Activated T-cell treated with anti-CD3 and anti-CD28 coated beads, Interleukin-2, amount 50 U/mL, for 72 hours (primary cell): ENCODE measurements around the gene ANTXR1. TPM values are rescaled to one million over a fixed set of nuclear protein-coding genes. Genes with fewer than 3 reads are reported as not detected.

Experiments
- ATAC-seq, 2 donors: fragments of 150-1000 bp; cut with Tn5 transposase; replicated peaks in 1 of 2; 2 replicates each; pipeline ENCODE4 v1.10.0; 2021; ENCODE audit warnings: moderate library complexity in 2 of 2, mild to moderate bottlenecking in 1 of 2
- DNase-seq, 2 donors: peaks; one replicate each; pipeline ENCODE4 v3.0.0; 2021 to 2022; ENCODE audit warnings: mixed read lengths in 1 of 2
- H3K27ac Mint-ChIP-seq: one replicate; pipeline ENCODE4 v1.8.0; 2022; ENCODE audit warnings: mild to moderate bottlenecking, moderate library complexity, mixed read lengths
- H3K27me3 Mint-ChIP-seq: one replicate; pipeline ENCODE4 v1.8.0; 2022; ENCODE audit warnings: low read depth, mixed read lengths
- H3K36me3 Mint-ChIP-seq, 2 donors: one replicate each; pipeline ENCODE4 v1.8.0; 2022; ENCODE audit warnings: mixed read lengths in 2 of 2, mild to moderate bottlenecking in 1 of 2; ENCODE audit not compliant: insufficient read depth in 2 of 2
- H3K4me1 Mint-ChIP-seq: one replicate; pipeline ENCODE4 v1.8.0; 2022; ENCODE audit warnings: low read depth, mixed read lengths
- H3K4me3 Mint-ChIP-seq, 2 donors: one replicate each; pipeline ENCODE4 v1.8.0; 2022; ENCODE audit warnings: mild to moderate bottlenecking in 2 of 2, mixed read lengths in 2 of 2, moderate library complexity in 2 of 2
- H3K9me3 Mint-ChIP-seq, 2 donors: one replicate each; pipeline ENCODE4 v1.8.0; 2022; ENCODE audit warnings: mixed read lengths in 2 of 2
- total RNA-seq, 2 donors: library from RNA; stranded (reverse); gene quantifications; one replicate each; pipeline ENCODE4 v1.2.3, GENCODE V29; 2022

The ANTXR1 gene
- total RNA-seq, 2 donors from 2014 or later: not detected

DNA sequence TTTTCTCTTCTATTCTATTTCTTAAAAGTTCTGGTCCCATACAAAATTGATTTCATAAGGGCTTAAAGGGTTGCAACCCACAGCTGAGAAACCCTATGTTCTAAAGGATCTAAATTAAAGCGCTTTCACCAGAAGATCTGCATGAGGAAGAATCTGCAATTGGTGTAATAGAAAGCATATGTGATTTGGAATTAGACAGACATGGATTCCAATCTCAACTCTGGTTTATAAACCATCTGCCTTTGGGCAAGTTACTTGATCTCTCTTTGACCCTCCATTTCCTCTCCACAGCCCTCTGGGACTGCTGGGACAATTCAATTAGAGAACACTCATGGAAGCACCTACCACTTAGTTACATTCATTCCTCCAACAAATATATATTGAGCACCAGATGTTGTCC is 178.7 kb downstream of the ANTXR1 start:
- Mint-ChIP-seq H3K4me1 (no peaks in the 10 kb centered on the region), H3K36me3 (no peaks in the 10 kb centered on the region), H3K9me3 (no peaks in the 10 kb centered on the region), H3K27ac (no peak overlapping the region), H3K27me3 (peaks cover 44% of the 10 kb centered on the region), H3K4me3 (no peak overlapping the region)
- DNase-seq: no peak
- ATAC-seq: no peak

DNA sequence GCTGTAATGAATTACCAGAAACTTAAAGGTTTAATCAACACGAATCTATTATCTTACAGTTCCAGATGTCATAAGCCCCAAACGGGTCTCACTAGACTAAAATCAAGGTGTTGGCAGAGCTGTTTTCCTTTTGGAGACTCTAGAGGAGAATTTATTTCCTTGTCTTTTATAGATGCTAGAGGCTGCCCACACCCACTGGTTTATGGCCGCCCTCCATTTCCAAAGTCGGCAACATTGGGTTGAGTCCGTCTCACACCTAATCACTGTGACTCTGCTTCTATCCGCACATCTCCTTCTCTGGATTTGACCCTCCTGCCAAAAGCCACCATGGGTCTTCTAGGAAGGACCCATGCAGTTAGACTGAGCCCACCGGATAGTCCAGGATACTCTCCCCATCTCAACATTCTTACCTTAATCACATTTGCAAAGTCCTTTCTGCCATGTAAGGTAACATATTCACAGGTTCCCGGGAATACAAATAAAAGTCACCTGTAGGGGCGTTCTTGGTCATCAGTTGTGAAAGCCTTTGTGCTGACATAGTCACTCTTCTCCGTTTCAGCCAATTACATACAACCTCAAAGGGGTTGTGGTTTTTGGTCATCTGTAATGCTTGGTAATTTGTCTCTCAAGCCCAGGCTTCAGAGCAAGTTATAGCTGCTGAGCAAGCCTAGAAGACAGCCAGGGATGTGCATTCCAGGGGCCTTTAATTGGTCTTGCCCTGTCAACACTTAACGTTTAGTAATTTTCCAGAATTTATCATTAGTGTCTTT is 179.4 kb downstream of the ANTXR1 start:
- no peak overlapping the region for H3K4me3 Mint-ChIP-seq
- H3K4me1 Mint-ChIP-seq: no peaks in the 10 kb centered on the region
- no peaks in the 10 kb centered on the region for H3K9me3 Mint-ChIP-seq
- H3K36me3 Mint-ChIP-seq: no peaks in the 10 kb centered on the region
- H3K27ac Mint-ChIP-seq: no peak overlapping the region
- no peak for DNase-seq
- no peak for ATAC-seq
- H3K27me3 Mint-ChIP-seq: peaks cover 44% of the 10 kb centered on the region

DNA sequence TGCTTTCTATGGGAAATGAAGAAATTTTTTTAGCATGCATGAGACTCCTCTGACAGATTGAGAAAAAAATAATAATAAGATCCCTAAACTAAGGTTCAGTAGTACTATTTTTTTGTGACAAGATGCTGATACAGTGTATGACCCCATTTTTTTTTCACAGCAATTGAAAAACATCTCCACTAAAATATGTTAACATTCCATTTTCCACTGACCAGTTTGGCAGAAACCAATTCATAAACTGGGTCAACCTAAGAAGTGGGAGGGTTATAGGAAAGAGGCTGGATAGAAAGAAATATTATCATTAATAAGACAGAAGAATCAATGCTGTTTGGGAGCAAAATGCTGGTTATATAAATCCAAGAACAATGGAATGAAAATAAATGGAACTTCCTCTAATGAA is 182.7 kb downstream of the ANTXR1 start:
- Mint-ChIP-seq H3K9me3 (no peaks in the 10 kb centered on the region), H3K27me3 (peaks cover 22% of the 10 kb centered on the region)

DNA sequence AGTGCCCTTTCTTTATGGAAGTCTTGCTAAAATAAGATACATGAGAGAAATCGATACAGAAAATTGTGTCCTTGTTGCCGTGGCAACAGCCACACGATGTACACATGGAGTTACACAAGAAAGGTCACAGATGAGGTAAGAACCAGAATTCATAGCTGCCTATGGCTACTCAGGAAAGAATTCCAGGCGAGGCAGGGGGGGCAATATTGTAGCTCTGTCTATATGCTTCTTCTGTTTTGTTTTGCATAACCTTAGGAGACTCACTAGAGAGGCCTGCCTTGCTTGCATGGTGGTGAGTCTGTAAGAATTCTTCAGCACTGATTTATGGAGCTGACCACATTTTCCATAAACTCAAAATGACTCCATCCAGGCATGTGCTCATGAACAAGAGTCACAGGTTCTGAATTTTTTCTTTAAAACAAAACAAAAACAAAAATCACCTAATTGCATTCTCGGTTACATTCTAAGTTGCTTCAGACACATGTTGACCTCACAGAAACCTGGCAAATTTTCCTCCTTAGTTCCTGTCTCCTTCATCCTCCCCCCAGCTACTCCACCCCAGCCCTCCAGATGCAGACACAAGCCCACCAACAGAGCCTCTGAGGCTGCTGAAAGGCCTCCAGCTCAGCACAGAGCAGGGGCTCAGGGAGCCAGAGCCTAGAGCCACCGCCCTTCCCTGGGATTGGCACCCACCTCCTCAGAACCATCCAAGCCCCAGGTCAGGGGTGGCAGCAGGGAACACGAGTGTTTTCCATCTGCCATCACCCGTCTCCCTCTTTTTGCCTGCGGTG is 183.5 kb downstream of the ANTXR1 start:
- DNase-seq: no peak
- H3K36me3 Mint-ChIP-seq: no peaks in the 10 kb centered on the region

More for the DNA sequence above, 182.7 kb downstream of the ANTXR1 start:
- ATAC-seq (no peak), DNase-seq (no peak)
- H3K27ac Mint-ChIP-seq: no peak overlapping the region
- no peaks in the 10 kb centered on the region for H3K4me1 Mint-ChIP-seq
- H3K4me3 Mint-ChIP-seq: no peak overlapping the region
- H3K36me3 Mint-ChIP-seq: no peaks in the 10 kb centered on the region

DNA sequence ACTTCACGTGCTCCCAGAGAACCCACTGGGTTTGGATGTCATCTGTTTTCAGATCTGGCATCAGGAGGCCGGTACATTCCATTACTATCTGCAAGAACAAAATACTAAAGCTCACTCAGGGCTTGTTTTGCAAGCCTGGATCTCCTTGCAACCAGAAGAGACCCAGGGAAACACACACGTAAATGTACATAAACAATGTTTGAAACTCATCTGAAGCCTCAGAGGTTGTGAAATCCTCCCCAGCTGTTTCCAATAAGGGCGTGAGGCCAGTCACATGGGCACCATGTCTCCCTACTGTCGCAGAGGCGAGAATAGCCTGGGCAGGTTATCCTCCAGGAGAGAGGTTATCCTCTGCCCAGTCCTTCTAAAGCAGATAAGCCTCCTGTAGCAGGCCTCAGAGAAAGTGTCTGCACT is 187.1 kb downstream of the ANTXR1 start:
- Mint-ChIP-seq H3K4me1 (no peaks in the 10 kb centered on the region), H3K27ac (no peak overlapping the region)

More for the DNA sequence above, 183.5 kb downstream of the ANTXR1 start:
- H3K27ac Mint-ChIP-seq: no peak overlapping the region
- H3K4me1 Mint-ChIP-seq: no peaks in the 10 kb centered on the region
- ATAC-seq: no peak
- H3K4me3 Mint-ChIP-seq: no peak overlapping the region
- no peaks in the 10 kb centered on the region for H3K9me3 Mint-ChIP-seq
- H3K27me3 Mint-ChIP-seq: peaks cover 18% of the 10 kb centered on the region

DNA sequence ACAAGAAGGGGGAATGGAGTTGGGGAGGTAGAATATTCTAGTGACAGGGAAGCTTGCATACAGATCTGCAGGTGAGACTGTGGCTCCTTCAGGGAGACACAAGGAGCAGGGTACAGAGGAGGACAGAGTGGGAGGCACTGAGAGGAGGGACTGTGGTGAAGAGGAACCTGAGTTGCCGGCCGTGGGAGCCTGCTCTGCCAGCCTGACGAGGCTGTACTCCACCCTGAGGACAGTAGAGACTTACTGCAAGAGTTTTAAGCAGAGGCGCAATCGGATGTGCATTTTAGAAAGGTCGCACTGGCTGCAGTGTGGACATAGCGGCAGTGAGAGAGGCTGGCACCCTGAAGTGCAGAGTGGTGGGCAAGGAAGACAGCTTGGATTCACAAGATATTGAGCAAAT is 188.3 kb downstream of the ANTXR1 start:
- no peaks in the 10 kb centered on the region for H3K4me1 Mint-ChIP-seq
- no peak overlapping the region for H3K4me3 Mint-ChIP-seq
- peaks cover 8% of the 10 kb centered on the region for H3K27me3 Mint-ChIP-seq
- no peak overlapping the region for H3K27ac Mint-ChIP-seq
- H3K9me3 Mint-ChIP-seq: no peaks in the 10 kb centered on the region
- ATAC-seq (no peak), DNase-seq (no peak)
- H3K36me3 Mint-ChIP-seq: no peaks in the 10 kb centered on the region

More for the DNA sequence above, 187.1 kb downstream of the ANTXR1 start:
- ATAC-seq (no peak), DNase-seq (no peak)
- no peak overlapping the region for H3K4me3 Mint-ChIP-seq
- no peaks in the 10 kb centered on the region for H3K36me3 Mint-ChIP-seq
- peaks cover 8% of the 10 kb centered on the region for H3K27me3 Mint-ChIP-seq
- H3K9me3 Mint-ChIP-seq: no peaks in the 10 kb centered on the region

DNA sequence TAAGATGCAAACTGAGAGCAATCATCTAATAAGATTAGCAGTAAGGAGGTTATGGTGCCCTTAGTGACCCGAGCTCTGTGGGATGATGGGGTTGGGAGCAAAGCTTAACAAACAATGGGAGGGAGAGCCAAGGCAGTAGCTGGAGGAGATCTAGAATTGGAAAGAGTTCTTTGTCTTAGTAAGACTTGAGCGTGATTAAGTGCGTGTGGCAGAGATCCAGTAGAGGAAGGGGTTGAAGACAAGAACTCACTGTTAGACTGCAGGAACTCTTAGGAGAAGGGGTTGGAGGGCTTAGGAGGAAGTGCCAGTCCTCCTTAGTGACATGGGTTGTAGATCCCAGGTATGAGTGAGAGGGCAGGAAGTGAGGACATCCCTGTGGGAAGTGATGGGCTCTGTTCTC is 189.3 kb downstream of the ANTXR1 start:
- Mint-ChIP-seq H3K9me3 (no peaks in the 10 kb centered on the region), H3K4me3 (no peak overlapping the region), H3K27ac (no peak overlapping the region), H3K36me3 (no peaks in the 10 kb centered on the region), H3K4me1 (no peaks in the 10 kb centered on the region), H3K27me3 (peaks cover 12% of the 10 kb centered on the region)
- DNase-seq (no peak), ATAC-seq (no peak)

DNA sequence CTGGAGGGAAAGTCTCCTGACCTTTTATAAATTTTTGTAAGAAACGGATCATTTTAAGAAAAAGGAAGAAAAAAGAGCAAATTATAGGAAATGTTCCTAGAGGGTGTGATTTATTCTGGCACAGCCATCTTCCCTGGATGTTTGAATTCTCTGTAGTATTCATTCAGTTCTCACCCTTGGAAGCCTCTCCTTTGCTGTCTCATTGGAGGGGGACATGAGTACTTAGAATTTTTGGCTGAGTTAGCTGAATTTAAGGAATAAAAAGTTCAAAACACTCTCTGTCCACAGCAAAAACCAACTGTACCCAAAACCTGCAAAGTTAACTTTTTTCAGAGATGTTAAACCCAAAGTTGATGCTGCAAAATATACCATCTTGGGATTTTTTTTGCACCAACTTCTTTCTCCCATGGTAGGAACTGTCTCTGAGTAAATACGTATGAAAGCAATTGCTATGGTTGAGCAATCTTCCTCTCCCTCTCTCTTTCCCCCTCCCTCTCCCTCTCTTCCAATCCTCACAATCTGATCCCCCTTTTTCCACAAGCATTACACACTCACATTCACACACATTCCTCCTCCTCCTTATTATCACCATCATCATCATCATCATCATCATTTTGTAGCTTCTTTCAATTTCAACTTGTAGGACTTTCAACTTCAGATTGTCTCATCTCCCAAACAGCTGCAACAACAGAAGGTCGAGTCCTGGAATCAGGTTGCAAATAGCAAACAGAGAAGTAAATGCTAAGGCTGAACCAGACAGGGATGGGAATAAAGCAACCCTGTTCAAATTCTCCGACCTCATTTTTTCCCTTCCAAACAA is 190.4 kb downstream of the ANTXR1 start:
- H3K27me3 Mint-ChIP-seq: peaks cover 16% of the 10 kb centered on the region
- H3K27ac Mint-ChIP-seq: no peak overlapping the region
- H3K9me3 Mint-ChIP-seq: peaks cover 0 to 2% of the 10 kb centered on the region in 2 donors
- H3K36me3 Mint-ChIP-seq: no peaks in the 10 kb centered on the region
- DNase-seq (no peak), ATAC-seq (no peak)
- H3K4me3 Mint-ChIP-seq: no peak overlapping the region
- H3K4me1 Mint-ChIP-seq: no peaks in the 10 kb centered on the region

DNA sequence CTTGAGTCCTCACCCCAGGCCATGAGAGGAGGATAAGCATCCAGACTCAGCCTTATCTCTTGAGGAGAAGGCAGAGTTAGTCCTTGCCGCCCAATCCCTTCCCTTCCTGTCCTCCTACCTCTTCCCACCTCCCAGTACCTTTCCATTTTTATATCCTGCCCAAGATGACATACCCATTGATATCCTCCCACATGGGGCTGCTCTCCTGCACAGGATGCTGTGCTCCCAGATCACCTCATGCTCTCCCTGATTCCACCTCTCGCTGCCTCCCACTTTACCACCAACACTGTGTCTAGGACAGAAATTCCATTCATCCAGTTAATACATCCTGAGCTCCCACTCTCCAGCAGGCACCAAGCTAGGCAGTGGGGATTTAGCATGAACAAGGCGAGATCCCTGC is 191.7 kb downstream of the ANTXR1 start:
- DNase-seq (no peak), ATAC-seq (no peak)
- Mint-ChIP-seq H3K36me3 (no peaks in the 10 kb centered on the region), H3K9me3 (peaks cover 0 to 2% of the 10 kb centered on the region in 2 donors), H3K4me3 (no peak overlapping the region), H3K4me1 (no peaks in the 10 kb centered on the region), H3K27me3 (peaks cover 16% of the 10 kb centered on the region), H3K27ac (no peak overlapping the region)

DNA sequence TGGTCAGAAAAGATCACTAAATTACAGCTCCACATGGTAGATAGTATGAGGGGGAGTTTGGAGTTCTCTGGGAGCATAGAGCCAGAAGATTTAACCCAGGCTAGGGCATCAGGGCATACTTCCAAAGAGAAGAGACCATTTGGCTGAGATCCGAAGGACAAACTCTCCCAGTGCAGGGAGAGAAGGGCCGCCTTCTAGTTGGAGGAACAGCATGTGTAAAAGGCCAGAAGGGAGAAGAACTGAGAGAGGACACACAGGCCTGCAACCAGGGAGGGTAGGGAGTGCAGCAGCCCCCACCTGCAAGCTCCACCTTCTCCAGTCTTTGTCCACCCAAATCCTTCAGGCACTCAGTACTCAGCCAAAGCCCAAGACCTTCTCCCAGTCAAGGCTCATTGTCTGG is 192.1 kb downstream of the ANTXR1 start:
- ATAC-seq: no peak
- no peak overlapping the region for H3K4me3 Mint-ChIP-seq
- no peak overlapping the region for H3K27ac Mint-ChIP-seq
- H3K36me3 Mint-ChIP-seq: no peaks in the 10 kb centered on the region
- peaks cover 16% of the 10 kb centered on the region for H3K27me3 Mint-ChIP-seq
- no peaks in the 10 kb centered on the region for H3K4me1 Mint-ChIP-seq
- no peak for DNase-seq
- H3K9me3 Mint-ChIP-seq: peaks cover 0 to 2% of the 10 kb centered on the region in 2 donors

DNA sequence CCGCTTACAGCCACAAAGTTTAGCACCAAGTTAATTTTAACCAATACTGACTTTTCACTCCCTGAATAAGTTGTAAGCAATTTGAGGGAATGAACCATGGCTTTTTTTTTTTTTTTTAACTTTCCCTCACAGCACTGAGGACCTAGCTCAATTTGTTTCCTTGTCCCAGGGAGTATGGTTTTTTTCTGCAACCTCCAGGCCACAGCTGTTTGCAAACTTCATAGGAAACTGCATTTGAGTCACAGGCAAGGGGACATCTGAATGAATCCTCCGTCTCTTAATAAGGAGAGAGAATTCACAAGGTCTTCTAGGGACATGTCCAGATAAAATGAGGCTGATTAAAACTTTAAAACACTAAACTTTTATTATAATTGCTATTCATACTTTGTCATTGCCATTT is 192.5 kb downstream of the ANTXR1 start:
- H3K27ac Mint-ChIP-seq: no peak overlapping the region
- H3K4me1 Mint-ChIP-seq: no peaks in the 10 kb centered on the region
- peaks cover 0 to 2% of the 10 kb centered on the region in 2 donors for H3K9me3 Mint-ChIP-seq
- ATAC-seq (no peak), DNase-seq (no peak)
- no peak overlapping the region for H3K4me3 Mint-ChIP-seq
- H3K36me3 Mint-ChIP-seq: no peaks in the 10 kb centered on the region
- H3K27me3 Mint-ChIP-seq: peaks cover 16% of the 10 kb centered on the region

DNA sequence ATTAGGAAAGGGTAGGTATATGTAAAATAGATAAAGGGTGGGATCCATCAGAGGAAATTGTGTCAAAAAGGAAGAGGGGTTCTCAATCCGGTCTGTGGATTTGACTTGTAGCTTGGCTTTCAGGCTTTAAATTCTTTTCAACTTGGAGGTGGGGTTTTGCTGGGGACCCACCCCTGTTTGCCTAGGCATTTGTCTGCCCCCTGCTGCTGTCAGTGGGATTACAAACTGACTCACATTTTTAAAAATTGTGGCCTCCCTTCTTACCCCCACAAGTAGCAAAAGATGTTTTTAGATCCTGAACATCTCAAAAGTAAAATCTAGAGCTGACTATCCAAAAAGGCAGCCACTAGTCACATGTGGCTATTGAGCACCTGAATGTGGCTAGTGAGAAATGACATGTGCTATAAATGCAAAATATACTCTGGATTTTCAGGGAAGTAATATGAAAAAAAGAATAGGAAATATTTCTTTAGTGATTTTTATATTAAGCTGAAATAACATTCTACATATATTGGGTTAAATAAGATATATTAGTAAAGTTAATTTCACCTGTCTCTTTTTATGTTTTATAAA is 195.1 kb downstream of the ANTXR1 start:
- Mint-ChIP-seq H3K27me3 (peaks cover 16% of the 10 kb centered on the region), H3K27ac (no peak overlapping the region), H3K4me1 (no peaks in the 10 kb centered on the region), H3K4me3 (no peak overlapping the region), H3K36me3 (no peaks in the 10 kb centered on the region), H3K9me3 (peaks cover 0 to 2% of the 10 kb centered on the region in 2 donors)
- ATAC-seq (no peak), DNase-seq (no peak)

DNA sequence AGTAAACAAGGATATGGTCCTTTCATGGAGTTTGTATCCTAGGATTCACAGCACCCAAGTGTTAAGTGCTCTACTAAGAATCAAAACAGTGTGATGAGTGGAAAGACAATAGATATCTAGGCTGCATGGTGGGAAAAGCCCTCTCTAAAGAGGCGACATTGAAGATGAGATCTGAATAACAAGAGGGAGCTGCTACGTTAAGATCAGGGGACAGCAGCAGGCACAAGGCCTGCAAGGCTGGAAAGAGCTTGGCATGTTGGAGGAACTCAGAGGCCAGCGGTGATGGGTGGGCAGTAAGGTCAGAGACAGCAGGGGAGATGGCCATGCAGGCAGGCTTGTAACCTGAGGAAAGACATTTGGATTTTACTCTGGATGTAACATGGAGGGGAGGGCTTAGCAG is 196.5 kb downstream of the ANTXR1 start:
- DNase-seq (no peak), ATAC-seq (no peak)
- Mint-ChIP-seq H3K27ac (no peak overlapping the region), H3K36me3 (no peaks in the 10 kb centered on the region), H3K4me1 (no peaks in the 10 kb centered on the region), H3K9me3 (peaks cover 0 to 2% of the 10 kb centered on the region in 2 donors), H3K4me3 (no peak overlapping the region), H3K27me3 (peaks cover 14% of the 10 kb centered on the region)
